ENCODE measurements around the gene HNRNPL. TPM values are rescaled to one million over a fixed set of nuclear protein-coding genes. Genes with fewer than 3 reads are reported as not detected.

Gene HNRNPL
- total RNA-seq = 216 and 330 TPM in 2 replicates

GRCh38 chr19:38849860-38850435, at the start of gene HNRNPL:
TSS of gene HNRNPL (minus strand) at chr19:38849986. CDS start at chr19:38849966, 20 bp downstream.

GRCh38 chr19:38877781-38878574, 28.2 kb upstream of the HNRNPL start, which contains the start of gene RINL:
TSS of gene RINL (minus strand) at chr19:38878275. CDS start at chr19:38876742, 1,533 bp downstream.

GRCh38 chr19:38812841-38813320, 36.9 kb downstream of the HNRNPL start, which contains the start of gene LGALS4:
TSS of gene LGALS4 (minus strand) at chr19:38812945. CDS start at chr19:38812886, 59 bp downstream.

DNA sequence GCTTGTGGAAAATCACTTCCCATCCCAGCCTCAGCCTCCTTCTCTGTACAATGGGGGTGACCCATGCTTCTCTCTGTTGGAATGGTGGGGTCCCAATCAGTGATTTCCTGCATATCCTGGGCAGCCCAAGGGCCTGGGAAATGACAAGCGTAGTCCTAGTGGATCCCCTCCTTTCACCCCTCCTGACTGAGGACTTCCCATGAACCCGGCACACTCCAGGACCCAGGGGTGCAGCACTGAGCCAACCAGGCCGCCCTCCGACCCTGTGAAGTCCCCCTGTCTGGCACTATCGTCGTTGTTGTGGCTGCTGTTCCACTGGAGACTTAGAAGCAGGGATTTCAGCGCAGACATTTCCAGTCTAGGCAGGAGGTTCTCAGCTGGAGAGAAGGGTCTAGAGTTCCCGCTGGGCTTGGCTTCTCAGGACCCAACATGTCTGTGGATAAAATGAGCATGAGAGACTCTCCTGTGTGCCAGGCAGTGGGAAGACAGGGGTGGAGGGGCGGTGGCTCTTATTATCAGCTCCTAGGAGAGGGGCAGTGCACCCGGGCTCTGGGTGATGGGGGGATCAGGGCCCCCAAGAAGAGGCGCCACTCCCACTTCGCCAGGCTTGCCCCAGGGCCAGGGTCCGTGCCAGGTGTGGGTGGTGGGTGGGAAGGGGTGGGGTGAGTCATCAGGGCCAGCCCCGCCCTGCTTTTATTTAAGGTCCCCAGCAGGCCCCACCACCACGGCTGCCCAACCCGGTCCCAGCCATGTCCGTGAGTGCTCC, 61.1 kb downstream of the HNRNPL start, which contains the start of gene LGALS7B:
LGALS7B (plus strand) TSS at position 723 of the 766 bp plus-strand sequence; CDS start at position 750, 27 bp downstream.

Small RNA genes lying within 50 kb of the gene (small RNA-seq; reads per million reads assigned to genes)
- not detected for gene RNU6-140P

Other genes with a start within 250 kb of the HNRNPL start
- under 0.01 TPM in 1 of 2 replicates, not detected in the other for gene MAP4K1, start 232.0 kb downstream of the HNRNPL start, total RNA-seq
- gene EIF3K, start 230.8 kb downstream of the HNRNPL start, total RNA-seq = 215 and 358 TPM in 2 replicates
- 109 and 160 TPM in 2 replicates for gene ACTN4, start 202.3 kb downstream of the HNRNPL start, total RNA-seq
- not detected in 2 replicates for gene CAPN12, start 105.5 kb downstream of the HNRNPL start, total RNA-seq
- not detected in 2 replicates for gene LGALS7, start 76.5 kb downstream of the HNRNPL start, total RNA-seq
- gene LGALS7B, start 60.8 kb downstream of the HNRNPL start, total RNA-seq = not detected in 2 replicates
- gene LGALS4, start 37.0 kb downstream of the HNRNPL start, total RNA-seq = not detected in 2 replicates
- gene ECH1, start 18.2 kb downstream of the HNRNPL start, total RNA-seq = 25.2 and 28.7 TPM in 2 replicates
- 2.2 and 4.3 TPM in 2 replicates for gene RINL, start 28.3 kb upstream of the HNRNPL start, total RNA-seq
- gene SIRT2, start 49.6 kb upstream of the HNRNPL start, total RNA-seq = 42.2 and 45.9 TPM in 2 replicates
- 6.6 and 8.8 TPM in 2 replicates for gene NFKBIB, start 50.0 kb upstream of the HNRNPL start, total RNA-seq
- gene CCER2, start 62.2 kb upstream of the HNRNPL start, total RNA-seq = not detected in 2 replicates
- 21.3 and 32.6 TPM in 2 replicates for gene SARS2, start 80.8 kb upstream of the HNRNPL start, total RNA-seq
- gene MRPS12, start 81.0 kb upstream of the HNRNPL start, total RNA-seq = 43.6 and 49.2 TPM in 2 replicates
- gene FBXO17, start 125.8 kb upstream of the HNRNPL start, total RNA-seq = 24.3 and 30.7 TPM in 2 replicates
- 1.8 and 2.2 TPM in 2 replicates for gene FBXO27, start 182.6 kb upstream of the HNRNPL start, total RNA-seq
- under 0.01 and 0.98 TPM in 2 replicates for gene ACP7, start 234.4 kb upstream of the HNRNPL start, total RNA-seq

All from subcutaneous preadipocyte (primary cell).